ENCODE results near the gene FGF2.
A peak's percentile ranks its signal among the peaks of the same experiment; 100 is the strongest.

Gene FGF2

DNA sequence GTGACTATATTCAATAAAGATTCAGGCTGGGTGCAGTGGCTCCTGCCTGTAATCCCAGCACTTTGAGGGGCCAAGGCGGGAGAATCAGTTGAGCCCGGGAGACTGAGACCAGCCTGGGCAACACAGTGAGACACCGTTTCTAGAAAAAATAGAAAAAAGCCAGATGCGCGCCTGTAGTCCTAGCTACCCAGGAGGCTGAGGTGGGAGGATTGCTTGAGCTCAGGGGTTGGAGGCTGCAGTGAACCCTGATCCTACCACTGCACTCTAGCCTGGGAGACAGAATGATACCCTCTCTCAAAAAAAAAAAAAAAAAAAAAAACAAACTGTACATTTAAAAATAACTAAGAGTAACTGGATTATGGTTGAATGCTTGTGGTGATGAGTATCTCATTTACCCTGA lies 94.7 kb downstream of the FGF2 start:
- no peak overlapping the region for H2AK5ac ChIP-seq (ENCODE audit: low read depth, low read length)
- H3K18ac ChIP-seq (ENCODE audit: low read length), result no peak overlapping the region
- no peak overlapping the region for H3K9ac ChIP-seq (ENCODE audit: low read depth, low read length, poor library complexity)
- peak overlapping the region in 1 of 2 donors; percentile 59 for H3K4me3 ChIP-seq (ENCODE audit: low read length in 2 of 2)
- peaks cover 2 to 12% of the 10 kb centered on the region in 2 donors for H3K36me3 ChIP-seq (replicated peaks in 1 of 2; ENCODE audit: control insufficient read depth in 2 of 2, insufficient read depth in 2 of 2, low read length in 2 of 2)
- H3K4ac ChIP-seq (ENCODE audit: low read length), result no peak overlapping the region
- no peak overlapping the region for H3K4me2 ChIP-seq (ENCODE audit: insufficient read depth, low read length, poor library complexity, severe bottlenecking)
- no peak overlapping the region for H2BK120ac ChIP-seq (ENCODE audit: low read depth, low read length)
- no peak overlapping the region for H3K27ac ChIP-seq (replicated peaks; ENCODE audit: low read length)
- H3K79me1 ChIP-seq (ENCODE audit: low read depth, low read length), result peaks cover 3% of the 10 kb centered on the region
- H3K9me3 ChIP-seq (replicated peaks in 1 of 2; ENCODE audit: control insufficient read depth in 2 of 2, insufficient read depth in 1 of 2, low read depth in 1 of 2, low read length in 2 of 2), result no peaks in the 10 kb centered on the region
- WGBS, 2 donors (ENCODE audit: extremely low coverage in 2 of 2, insufficient read length in 2 of 2, insufficient replicate concordance in 1 of 2), result no CpG with 5 or more reads among the region's 5 CpGs
- peaks cover 4 to 6% of the 10 kb centered on the region in 2 donors for H3K4me1 ChIP-seq (ENCODE audit: control insufficient read depth in 2 of 2, insufficient read depth in 1 of 2, low read depth in 1 of 2, low read length in 2 of 2)
- H3K27me3 ChIP-seq (ENCODE audit: control insufficient read depth in 3 of 3, insufficient read depth in 3 of 3, low read depth in 1 of 3, low read length in 3 of 3), result no peaks in the 10 kb centered on the region
- no peak overlapping the region for H2BK5ac ChIP-seq (ENCODE audit: low read length)
- H2BK12ac ChIP-seq (ENCODE audit: low read length), result no peak overlapping the region
- H3K23ac ChIP-seq (ENCODE audit: low read depth, low read length, poor library complexity), result no peak overlapping the region
- no peak overlapping the region for H3K14ac ChIP-seq (ENCODE audit: low read length)
- no peak overlapping the region for H4K8ac ChIP-seq (ENCODE audit: low read depth, low read length)
- no peak overlapping the region for H2AFZ ChIP-seq (ENCODE audit: low read length)
- no peak overlapping the region for H4K91ac ChIP-seq (ENCODE audit: low read depth, low read length, poor library complexity)
- no peak for DNase-seq (ENCODE audit: low spot score)
- H2BK15ac ChIP-seq (ENCODE audit: low read length), result no peak overlapping the region

DNA sequence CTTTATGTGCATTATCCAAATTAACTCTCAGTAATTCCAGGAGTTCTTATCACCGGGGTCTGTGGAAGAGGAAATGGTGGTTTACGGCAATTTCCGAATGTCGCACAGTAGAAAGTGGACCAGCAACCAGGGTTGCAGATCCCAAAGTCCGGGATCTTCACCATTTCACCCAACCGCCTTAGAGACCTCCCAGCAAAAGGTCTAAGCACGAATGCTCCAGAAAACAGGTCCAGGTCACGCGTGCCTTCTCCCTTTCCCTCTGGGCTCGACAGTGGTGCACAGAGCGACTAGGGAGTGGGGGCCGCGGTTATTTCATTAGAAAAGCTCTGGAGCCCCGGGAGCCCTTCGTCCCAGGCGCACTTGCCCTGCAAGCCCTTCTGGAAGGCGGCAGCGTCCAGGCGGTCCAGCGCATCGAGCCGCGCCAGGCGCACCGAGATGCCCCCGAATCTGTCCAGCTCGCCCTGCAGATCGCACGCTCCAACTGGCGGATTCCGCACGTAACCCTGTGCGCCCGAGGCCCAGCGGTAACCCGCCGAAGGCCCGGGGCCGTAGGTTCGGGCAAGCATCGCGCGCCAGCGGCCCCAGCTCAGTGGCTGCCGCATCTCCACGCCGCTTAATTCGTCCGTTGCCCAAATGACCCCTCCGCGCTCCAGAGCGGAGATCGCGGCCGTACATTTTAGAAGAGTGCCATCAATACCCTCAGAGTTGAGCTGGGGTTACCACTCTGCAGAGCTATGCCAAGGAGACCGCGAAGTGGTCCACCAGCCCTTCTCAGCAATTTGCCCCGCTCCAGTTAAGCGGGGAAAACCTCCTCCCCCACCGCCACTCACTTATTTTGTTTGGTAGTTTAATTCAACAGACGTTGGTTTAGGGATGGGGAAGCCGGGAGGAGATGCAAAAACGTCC lies 95.6 kb downstream of the FGF2 start, which contains the start of gene NUDT6:
Gene NUDT6, minus strand, starts transcription at position 627 of the 906 bp plus-strand sequence. Its CDS starts 25 bp downstream, at position 602.
- Histone ChIP-seq H2BK12ac (ENCODE audit: low read length) (no peak within 1 kb of the TSS), H2AK5ac (ENCODE audit: low read depth, low read length) (peak within 1 kb of the TSS; percentile 26), H3K4me2 (ENCODE audit: insufficient read depth, low read length, poor library complexity, severe bottlenecking) (peak within 1 kb of the TSS; percentile 64), H3K9ac (ENCODE audit: low read depth, low read length, poor library complexity) (peak within 1 kb of the TSS; percentile 92), H2BK120ac (ENCODE audit: low read depth, low read length) (no peak within 1 kb of the TSS), H3K9me3 (replicated peaks in 1 of 2; ENCODE audit: control insufficient read depth in 2 of 2, insufficient read depth in 1 of 2, low read depth in 1 of 2, low read length in 2 of 2) (no peaks in the 10 kb centered on the region), H3K23ac (ENCODE audit: low read depth, low read length, poor library complexity) (peak within 1 kb of the TSS; percentile 75), H3K4me3 (ENCODE audit: low read length in 2 of 2) (peak within 1 kb of the TSS; percentile 59 to 96), H3K4me1 (ENCODE audit: control insufficient read depth in 2 of 2, insufficient read depth in 1 of 2, low read depth in 1 of 2, low read length in 2 of 2) (peaks cover 4 to 6% of the 10 kb centered on the region in 2 donors), H4K91ac (ENCODE audit: low read depth, low read length, poor library complexity) (no peak within 1 kb of the TSS), H3K79me1 (ENCODE audit: low read depth, low read length) (peaks cover 3% of the 10 kb centered on the region), H4K8ac (ENCODE audit: low read depth, low read length) (no peak within 1 kb of the TSS), H2BK5ac (ENCODE audit: low read length) (peak within 1 kb of the TSS; percentile 90), H2BK15ac (ENCODE audit: low read length) (peak within 1 kb of the TSS; percentile 78), H3K18ac (ENCODE audit: low read length) (peak within 1 kb of the TSS; percentile 95), H3K27me3 (ENCODE audit: control insufficient read depth in 3 of 3, insufficient read depth in 3 of 3, low read depth in 1 of 3, low read length in 3 of 3) (no peaks in the 10 kb centered on the region), H3K14ac (ENCODE audit: low read length) (peak within 1 kb of the TSS; percentile 39), H3K4ac (ENCODE audit: low read length) (no peak within 1 kb of the TSS), H2AFZ (ENCODE audit: low read length) (peak within 1 kb of the TSS; percentile 94), H3K27ac (replicated peaks; ENCODE audit: low read length) (peak within 1 kb of the TSS; percentile 88), H3K36me3 (replicated peaks in 1 of 2; ENCODE audit: control insufficient read depth in 2 of 2, insufficient read depth in 2 of 2, low read length in 2 of 2) (peaks cover 2 to 5% of the 10 kb centered on the region in 2 donors)
- WGBS, 2 donors (ENCODE audit: extremely low coverage in 2 of 2, insufficient read length in 2 of 2, insufficient replicate concordance in 1 of 2), result no CpG with 5 or more reads among the region's 63 CpGs
- DNase-seq (ENCODE audit: low spot score), result peak; percentile 60

DNA sequence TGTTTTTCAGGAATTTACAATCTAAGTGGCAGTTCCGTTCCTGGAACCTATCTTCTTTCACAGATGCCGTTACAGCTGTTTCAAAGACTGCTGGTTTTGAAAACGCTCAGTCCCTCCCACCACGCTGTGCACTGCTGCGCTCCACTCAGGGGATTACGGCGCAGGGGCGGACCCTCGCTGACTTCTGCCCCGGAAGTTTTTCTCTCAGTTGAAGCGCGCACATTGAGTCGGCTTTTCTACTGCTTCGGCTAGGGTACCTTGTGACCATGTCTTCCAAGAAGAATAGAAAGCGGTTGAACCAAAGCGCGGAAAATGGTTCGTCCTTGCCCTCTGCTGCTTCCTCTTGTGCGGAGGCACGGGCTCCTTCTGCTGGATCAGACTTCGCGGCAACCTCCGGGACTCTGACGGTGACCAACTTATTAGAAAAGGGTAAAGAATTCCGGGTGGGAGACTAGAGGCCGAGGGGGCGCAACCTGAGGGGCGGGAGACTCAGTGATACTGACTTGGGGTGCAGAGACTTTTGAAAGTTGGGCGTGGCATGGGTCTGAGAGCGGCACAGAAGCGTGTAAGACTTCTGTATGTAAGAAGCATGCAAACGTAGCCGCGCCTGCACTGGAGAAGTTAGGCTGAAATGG lies 96.4 kb downstream of the FGF2 start:
- Histone ChIP-seq H2AK5ac (ENCODE audit: low read depth, low read length) (no peak overlapping the region), H3K18ac (ENCODE audit: low read length) (peak overlapping the region; percentile 83), H2BK120ac (ENCODE audit: low read depth, low read length) (no peak overlapping the region), H3K27ac (replicated peaks; ENCODE audit: low read length) (peak overlapping the region; percentile 88), H4K91ac (ENCODE audit: low read depth, low read length, poor library complexity) (no peak overlapping the region), H2BK12ac (ENCODE audit: low read length) (no peak overlapping the region), H4K8ac (ENCODE audit: low read depth, low read length) (no peak overlapping the region), H3K79me1 (ENCODE audit: low read depth, low read length) (peaks cover 3% of the 10 kb centered on the region), H3K14ac (ENCODE audit: low read length) (no peak overlapping the region), H3K4ac (ENCODE audit: low read length) (no peak overlapping the region), H2AFZ (ENCODE audit: low read length) (peak overlapping the region; percentile 94), H3K4me1 (ENCODE audit: control insufficient read depth in 2 of 2, insufficient read depth in 1 of 2, low read depth in 1 of 2, low read length in 2 of 2) (peaks cover 4 to 6% of the 10 kb centered on the region in 2 donors), H3K9ac (ENCODE audit: low read depth, low read length, poor library complexity) (no peak overlapping the region), H3K23ac (ENCODE audit: low read depth, low read length, poor library complexity) (no peak overlapping the region), H3K36me3 (replicated peaks in 1 of 2; ENCODE audit: control insufficient read depth in 2 of 2, insufficient read depth in 2 of 2, low read length in 2 of 2) (peaks cover 0 to 10% of the 10 kb centered on the region in 2 donors), H3K9me3 (replicated peaks in 1 of 2; ENCODE audit: control insufficient read depth in 2 of 2, insufficient read depth in 1 of 2, low read depth in 1 of 2, low read length in 2 of 2) (no peaks in the 10 kb centered on the region), H2BK15ac (ENCODE audit: low read length) (no peak overlapping the region), H3K4me3 (ENCODE audit: low read length in 2 of 2) (peak overlapping the region; percentile 59 to 96), H3K27me3 (ENCODE audit: control insufficient read depth in 3 of 3, insufficient read depth in 3 of 3, low read depth in 1 of 3, low read length in 3 of 3) (no peaks in the 10 kb centered on the region), H2BK5ac (ENCODE audit: low read length) (no peak overlapping the region), H3K4me2 (ENCODE audit: insufficient read depth, low read length, poor library complexity, severe bottlenecking) (peak overlapping the region; percentile 64)
- peak; percentile 83 for DNase-seq (ENCODE audit: low spot score)
- WGBS, 2 donors (ENCODE audit: extremely low coverage in 2 of 2, insufficient read length in 2 of 2, insufficient replicate concordance in 1 of 2), result no CpG with 5 or more reads among the region's 34 CpGs

DNA sequence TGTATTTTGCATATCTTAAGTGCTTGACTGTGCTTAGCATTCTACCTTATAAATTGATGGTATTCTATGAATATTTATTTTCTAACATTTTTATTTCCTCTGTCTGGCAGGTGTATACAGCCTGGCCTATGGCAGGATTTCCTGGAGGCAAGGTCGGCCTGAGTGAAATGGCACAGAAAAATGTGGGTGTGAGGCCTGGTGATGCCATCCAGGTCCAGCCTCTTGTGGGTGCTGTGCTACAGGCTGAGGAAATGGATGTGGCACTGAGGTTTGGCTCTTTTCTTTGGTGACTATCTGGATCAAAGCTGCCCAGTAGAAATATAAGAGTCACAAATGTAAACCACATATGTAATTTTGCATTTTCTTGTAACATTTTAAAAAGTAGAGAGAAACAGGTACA lies 102.3 kb downstream of the FGF2 start:
- H3K79me1 ChIP-seq (ENCODE audit: low read depth, low read length), result peaks cover 2% of the 10 kb centered on the region
- H3K27ac ChIP-seq (replicated peaks; ENCODE audit: low read length), result no peak overlapping the region
- no peak overlapping the region for H2AK5ac ChIP-seq (ENCODE audit: low read depth, low read length)
- no peak overlapping the region for H3K4me3 ChIP-seq (ENCODE audit: low read length in 2 of 2)
- no peak overlapping the region for H4K8ac ChIP-seq (ENCODE audit: low read depth, low read length)
- no peak overlapping the region for H3K9ac ChIP-seq (ENCODE audit: low read depth, low read length, poor library complexity)
- peaks cover 2 to 68% of the 10 kb centered on the region in 2 donors for H3K36me3 ChIP-seq (replicated peaks in 1 of 2; ENCODE audit: control insufficient read depth in 2 of 2, insufficient read depth in 2 of 2, low read length in 2 of 2)
- no peaks in the 10 kb centered on the region for H3K27me3 ChIP-seq (ENCODE audit: control insufficient read depth in 3 of 3, insufficient read depth in 3 of 3, low read depth in 1 of 3, low read length in 3 of 3)
- H3K4me2 ChIP-seq (ENCODE audit: insufficient read depth, low read length, poor library complexity, severe bottlenecking), result no peak overlapping the region
- H2BK120ac ChIP-seq (ENCODE audit: low read depth, low read length), result no peak overlapping the region
- DNase-seq (ENCODE audit: low spot score), result no peak
- no peak overlapping the region for H3K23ac ChIP-seq (ENCODE audit: low read depth, low read length, poor library complexity)
- no peak overlapping the region for H3K4ac ChIP-seq (ENCODE audit: low read length)
- H2BK15ac ChIP-seq (ENCODE audit: low read length), result no peak overlapping the region
- H3K9me3 ChIP-seq (replicated peaks in 1 of 2; ENCODE audit: control insufficient read depth in 2 of 2, insufficient read depth in 1 of 2, low read depth in 1 of 2, low read length in 2 of 2), result peaks cover 0 to 2% of the 10 kb centered on the region in 2 donors
- WGBS, 2 donors (ENCODE audit: extremely low coverage in 2 of 2, insufficient read length in 2 of 2, insufficient replicate concordance in 1 of 2), result no CpG with 5 or more reads among the region's 1 CpG
- H2BK5ac ChIP-seq (ENCODE audit: low read length), result no peak overlapping the region
- H3K14ac ChIP-seq (ENCODE audit: low read length), result no peak overlapping the region
- peaks cover 4 to 5% of the 10 kb centered on the region in 2 donors for H3K4me1 ChIP-seq (ENCODE audit: control insufficient read depth in 2 of 2, insufficient read depth in 1 of 2, low read depth in 1 of 2, low read length in 2 of 2)
- no peak overlapping the region for H3K18ac ChIP-seq (ENCODE audit: low read length)
- H2AFZ ChIP-seq (ENCODE audit: low read length), result no peak overlapping the region
- no peak overlapping the region for H4K91ac ChIP-seq (ENCODE audit: low read depth, low read length, poor library complexity)
- H2BK12ac ChIP-seq (ENCODE audit: low read length), result no peak overlapping the region
